Panc1 (cell line): ENCODE measurements around the gene SLC7A6. TPM values are rescaled to one million over a fixed set of nuclear protein-coding genes. Genes with fewer than 3 reads are reported as not detected.

Experiments used
- ATAC-seq: fragments of 200-7000 bp; cut with Tn5 transposase; 2 replicates; pipeline ENCODE4 v1.9.1; 2020; ENCODE audit warnings: mild to moderate bottlenecking, moderate library complexity
- BruUV-seq: library from RNA; stranded (reverse); fragments of 400-500 nt; replicated peaks from 2 replicates; lab custom pipeline; 2021; lab: Mats Ljungman, UMichigan
- CTCF ChIA-PET: fragments of 300-600 bp; sonication (Branson Sonifier 250); formaldehyde crosslinking; loops from one replicate; lab custom pipeline; 2022; ENCODE audit warnings: antibody characterized with exemption; lab: Charles Lee
- POLR2A ChIA-PET: fragments of 300-600 bp; sonication (Branson Sonifier 250); formaldehyde crosslinking; loops from one replicate; lab custom pipeline; 2022; ENCODE audit warnings: antibody characterized with exemption; lab: Charles Lee
- DNase-seq: peaks from one replicate; pipeline ENCODE4 v3.0.0-alpha.2; 2010; ENCODE audit warnings: low read depth, low spot score
- H3K27ac ChIP-seq: 2 replicates; pipeline ENCODE4 v1.5.1; 2011; ENCODE audit warnings: mild to moderate bottlenecking, low read length, inconsistent platforms
- H3K27me3 ChIP-seq: fragments of 200-500 bp; sonication (Bioruptor generic); 2 replicates; pipeline ENCODE4 v1.6.0; 2014; ENCODE audit warnings: low read length, inconsistent platforms; ENCODE audit not compliant: control insufficient read depth, insufficient read depth
- H3K36me3 ChIP-seq: fragments of 200-500 bp; sonication (Bioruptor generic); 2 replicates; pipeline ENCODE4 v1.5.1; 2014; ENCODE audit warnings: inconsistent platforms, mild to moderate bottlenecking, low read length, moderate library complexity; ENCODE audit not compliant: control insufficient read depth, insufficient read depth
- H3K4me1 ChIP-seq: 2 replicates; pipeline ENCODE4 v1.5.1; 2011; ENCODE audit warnings: inconsistent platforms, mild to moderate bottlenecking, low read length, moderate library complexity; ENCODE audit not compliant: control insufficient read depth, insufficient read depth
- H3K4me3 ChIP-seq, 2 experiments: 2 replicates each; pipeline ENCODE4 v1.5.1; 2011 to 2012; ENCODE audit warnings: low read depth in 2 of 2, low read length in 2 of 2, mild to moderate bottlenecking in 2 of 2, inconsistent platforms in 1 of 2, moderate library complexity in 1 of 2
- H3K9me3 ChIP-seq: fragments of 200-500 bp; sonication (Bioruptor generic); 2 replicates; pipeline ENCODE4 v1.5.1; 2014; ENCODE audit warnings: low read depth, mild to moderate bottlenecking, inconsistent platforms, low read length, moderate library complexity; ENCODE audit not compliant: control insufficient read depth, insufficient read depth
- POLR2AphosphoS5 ChIP-seq: IDR thresholded peaks from 2 replicates; pipeline ENCODE4 v1.6.1; 2012; ENCODE audit warnings: mild to moderate bottlenecking, low read depth, low read length, moderate library complexity
- SIN3A ChIP-seq: IDR thresholded peaks from 2 replicates; pipeline ENCODE4 v1.6.1; 2012; ENCODE audit warnings: low read depth, mild to moderate bottlenecking, low read length, moderate library complexity, borderline replicate concordance; ENCODE audit not compliant: insufficient read depth
- TCF7L2 ChIP-seq: IDR thresholded peaks from 2 replicates; pipeline ENCODE4 v1.6.1; 2011; ENCODE audit warnings: mild to moderate bottlenecking, low read depth, low read length, inconsistent platforms
- in situ Hi-C: cut with HindIII; loops from 2 replicates; pipeline ENCODE4 v1.10.0; 2016; ENCODE audit warnings: low sequenced_read_pairs, low pct_unique_long_range_greater_than_20kb
- intact Hi-C: fragments of 100-400 bp; cut with micrococcal nuclease; formaldehyde crosslinking; loops from one replicate; pipeline ENCODE4 v1.10.0; 2022; ENCODE audit not compliant: unreplicated experiment
- total RNA-seq: library from RNA; stranded (reverse); gene quantifications from one replicate; pipeline ENCODE4 v1.2.1, GENCODE V29; 2021; ENCODE audit not compliant: unreplicated experiment
- TF ChIP-seq, protein P1 (sequence below), 2 experiments: IDR thresholded peaks; 2 replicates each; pipeline ENCODE4 v1.6.1; 2011 to 2012; ENCODE audit warnings: low read depth in 2 of 2, control low read depth in 1 of 2, low read length in 1 of 2, mild to moderate bottlenecking in 1 of 2, moderate library complexity in 1 of 2; ENCODE audit not compliant: insufficient read depth in 1 of 2
- TF ChIP-seq, protein P2 (sequence below): fragments of 450-650 bp; IDR thresholded peaks from 2 replicates; pipeline ENCODE4 v1.5.1; 2017; ENCODE audit warnings: mild to moderate bottlenecking

Gene SLC7A6
- total RNA-seq, 1 experiment from 2014 or later = 58.9 TPM

DNA sequence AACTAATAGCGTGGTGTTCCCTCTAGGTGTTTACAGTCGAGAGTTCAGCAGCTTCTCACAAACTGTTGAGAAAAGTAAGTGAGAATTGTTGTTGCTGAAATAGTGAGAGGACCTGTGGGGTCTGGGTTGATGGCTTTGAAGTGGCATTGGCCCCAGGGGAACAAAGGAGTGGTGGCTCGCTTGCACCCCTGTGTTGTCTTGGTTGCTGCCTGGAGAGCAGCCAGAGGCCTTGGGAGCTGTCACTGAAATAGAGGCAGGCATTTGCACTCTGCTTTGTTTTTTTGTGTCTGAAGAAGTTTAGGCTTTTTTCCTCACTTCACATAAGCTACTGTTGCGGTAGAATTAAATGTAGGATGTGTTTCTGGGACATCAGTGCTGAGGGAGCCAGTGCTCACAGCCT is 83.3 kb downstream of the SLC7A6 start:
- Histone ChIP-seq H3K4me3 (no peak overlapping the region), H3K9me3 (no peaks in the 10 kb centered on the region), H3K4me1 (no peaks in the 10 kb centered on the region), H3K27ac (no peak overlapping the region), H3K27me3 (no peaks in the 10 kb centered on the region), H3K36me3 (peaks cover 2% of the 10 kb centered on the region)
- no peak for ATAC-seq
- in situ Hi-C loops = no loop called here
- intact Hi-C loops = no loop called here
- no TSS peak for BruUV-seq
- TF ChIP-seq SIN3A (no peak), TCF7L2 (no peak), POLR2AphosphoS5 (no peak)
- TF ChIP-seq, protein P1, sequence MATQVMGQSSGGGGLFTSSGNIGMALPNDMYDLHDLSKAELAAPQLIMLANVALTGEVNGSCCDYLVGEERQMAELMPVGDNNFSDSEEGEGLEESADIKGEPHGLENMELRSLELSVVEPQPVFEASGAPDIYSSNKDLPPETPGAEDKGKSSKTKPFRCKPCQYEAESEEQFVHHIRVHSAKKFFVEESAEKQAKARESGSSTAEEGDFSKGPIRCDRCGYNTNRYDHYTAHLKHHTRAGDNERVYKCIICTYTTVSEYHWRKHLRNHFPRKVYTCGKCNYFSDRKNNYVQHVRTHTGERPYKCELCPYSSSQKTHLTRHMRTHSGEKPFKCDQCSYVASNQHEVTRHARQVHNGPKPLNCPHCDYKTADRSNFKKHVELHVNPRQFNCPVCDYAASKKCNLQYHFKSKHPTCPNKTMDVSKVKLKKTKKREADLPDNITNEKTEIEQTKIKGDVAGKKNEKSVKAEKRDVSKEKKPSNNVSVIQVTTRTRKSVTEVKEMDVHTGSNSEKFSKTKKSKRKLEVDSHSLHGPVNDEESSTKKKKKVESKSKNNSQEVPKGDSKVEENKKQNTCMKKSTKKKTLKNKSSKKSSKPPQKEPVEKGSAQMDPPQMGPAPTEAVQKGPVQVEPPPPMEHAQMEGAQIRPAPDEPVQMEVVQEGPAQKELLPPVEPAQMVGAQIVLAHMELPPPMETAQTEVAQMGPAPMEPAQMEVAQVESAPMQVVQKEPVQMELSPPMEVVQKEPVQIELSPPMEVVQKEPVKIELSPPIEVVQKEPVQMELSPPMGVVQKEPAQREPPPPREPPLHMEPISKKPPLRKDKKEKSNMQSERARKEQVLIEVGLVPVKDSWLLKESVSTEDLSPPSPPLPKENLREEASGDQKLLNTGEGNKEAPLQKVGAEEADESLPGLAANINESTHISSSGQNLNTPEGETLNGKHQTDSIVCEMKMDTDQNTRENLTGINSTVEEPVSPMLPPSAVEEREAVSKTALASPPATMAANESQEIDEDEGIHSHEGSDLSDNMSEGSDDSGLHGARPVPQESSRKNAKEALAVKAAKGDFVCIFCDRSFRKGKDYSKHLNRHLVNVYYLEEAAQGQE (IDR thresholded peaks at IDR 0.05; ENCODE audit: insufficient read depth in 1 of 2, low read depth in 2 of 2, low read length in 1 of 2) = no peak
- TF ChIP-seq, protein P2, sequence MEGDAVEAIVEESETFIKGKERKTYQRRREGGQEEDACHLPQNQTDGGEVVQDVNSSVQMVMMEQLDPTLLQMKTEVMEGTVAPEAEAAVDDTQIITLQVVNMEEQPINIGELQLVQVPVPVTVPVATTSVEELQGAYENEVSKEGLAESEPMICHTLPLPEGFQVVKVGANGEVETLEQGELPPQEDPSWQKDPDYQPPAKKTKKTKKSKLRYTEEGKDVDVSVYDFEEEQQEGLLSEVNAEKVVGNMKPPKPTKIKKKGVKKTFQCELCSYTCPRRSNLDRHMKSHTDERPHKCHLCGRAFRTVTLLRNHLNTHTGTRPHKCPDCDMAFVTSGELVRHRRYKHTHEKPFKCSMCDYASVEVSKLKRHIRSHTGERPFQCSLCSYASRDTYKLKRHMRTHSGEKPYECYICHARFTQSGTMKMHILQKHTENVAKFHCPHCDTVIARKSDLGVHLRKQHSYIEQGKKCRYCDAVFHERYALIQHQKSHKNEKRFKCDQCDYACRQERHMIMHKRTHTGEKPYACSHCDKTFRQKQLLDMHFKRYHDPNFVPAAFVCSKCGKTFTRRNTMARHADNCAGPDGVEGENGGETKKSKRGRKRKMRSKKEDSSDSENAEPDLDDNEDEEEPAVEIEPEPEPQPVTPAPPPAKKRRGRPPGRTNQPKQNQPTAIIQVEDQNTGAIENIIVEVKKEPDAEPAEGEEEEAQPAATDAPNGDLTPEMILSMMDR = no peak
- no peak for DNase-seq
- CTCF ChIA-PET = no interaction called here
- POLR2A ChIA-PET = no interaction called here

DNA sequence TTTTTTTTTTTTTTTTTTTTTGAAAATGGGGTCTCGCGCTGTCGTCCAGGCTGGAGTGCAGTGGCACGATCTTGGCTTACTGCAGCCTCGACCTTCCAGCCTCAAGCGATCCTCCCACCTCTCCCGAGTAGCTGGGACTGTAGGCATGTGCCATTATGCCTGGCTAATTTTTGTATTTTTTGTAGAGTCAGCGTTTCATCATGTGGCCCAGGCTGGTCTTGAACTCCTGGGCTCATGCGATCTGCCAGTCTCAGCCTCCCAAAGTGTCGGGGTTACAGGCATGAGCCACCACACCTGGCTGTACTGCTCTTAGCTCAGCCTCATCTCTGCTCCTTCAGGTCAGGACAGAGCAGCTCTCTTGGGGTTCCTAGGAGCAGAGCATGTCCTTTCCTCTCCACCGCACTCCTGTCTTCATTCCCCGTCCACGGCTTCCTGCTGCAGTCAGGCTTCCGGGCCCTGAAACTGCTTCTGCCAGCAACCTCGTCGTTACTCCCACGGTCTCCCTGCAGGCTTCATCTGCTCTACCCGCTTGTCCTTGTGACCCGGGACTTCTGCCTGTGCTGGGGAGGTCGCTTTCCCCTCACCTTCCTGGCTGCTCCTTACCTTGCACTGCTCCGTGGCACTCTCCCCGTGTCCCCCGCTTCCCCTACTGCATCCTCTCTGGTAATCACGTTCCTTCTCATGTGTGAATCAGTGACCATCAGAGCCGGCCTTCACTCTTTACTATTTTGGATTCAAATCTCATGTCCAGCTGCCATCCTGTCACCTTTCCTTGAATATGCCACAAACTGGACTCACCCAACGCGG is 84.5 kb downstream of the SLC7A6 start:
- ATAC-seq (no peak), DNase-seq (no peak)
- CTCF ChIA-PET = no interaction called here
- no peak overlapping the region for H3K4me3 ChIP-seq
- intact Hi-C loops (no loop called here), in situ Hi-C loops (no loop called here)
- BruUV-seq = no TSS peak
- no peaks in the 10 kb centered on the region for H3K4me1 ChIP-seq
- no peaks in the 10 kb centered on the region for H3K27me3 ChIP-seq
- POLR2A ChIA-PET = no interaction called here
- no peaks in the 10 kb centered on the region for H3K9me3 ChIP-seq
- no peak overlapping the region for H3K27ac ChIP-seq
- peaks cover 2% of the 10 kb centered on the region for H3K36me3 ChIP-seq
- TF ChIP-seq SIN3A (no peak), TCF7L2 (no peak), POLR2AphosphoS5 (no peak)
- TF ChIP-seq, protein P1 (IDR thresholded peaks at IDR 0.05; ENCODE audit: insufficient read depth in 1 of 2, low read depth in 2 of 2, low read length in 1 of 2) = no peak
- TF ChIP-seq, protein P2 = no peak
